ENCODE measurements around the gene OR10V1.

Gene OR10V1

DNA sequence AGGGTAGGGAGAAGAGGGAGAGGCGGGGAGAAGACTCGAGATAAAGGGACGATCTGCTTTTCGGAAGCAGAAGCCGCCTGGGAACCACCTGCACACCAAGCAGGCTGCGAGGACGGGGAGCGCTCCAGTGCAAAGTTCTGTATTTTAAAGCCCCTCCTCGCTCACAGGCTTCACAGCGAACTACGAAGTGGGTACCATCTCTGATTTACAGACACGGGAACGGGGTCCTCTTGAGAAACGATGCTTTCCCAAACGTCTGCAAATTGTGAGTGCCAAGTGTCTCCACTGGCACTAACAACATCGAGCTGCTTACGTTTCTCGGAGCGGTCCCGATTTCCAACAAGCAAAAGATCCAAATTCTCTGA, 40.8 kb upstream of the OR10V1 start:
- peak overlapping the region; percentile 85 for H3K4me3 ChIP-seq (ENCODE audit: low read length, poor library complexity, severe bottlenecking)
- peak overlapping the region; percentile 84 for H3K4me2 ChIP-seq (ENCODE audit: low read depth, low read length, poor library complexity, severe bottlenecking)
- no peaks in the 10 kb centered on the region for H3F3A ChIP-seq (ENCODE audit: low read depth)
- H3K9me2 ChIP-seq (replicated peaks; ENCODE audit: low read depth, low read length), result no peaks in the 10 kb centered on the region
- peaks cover 22% of the 10 kb centered on the region for H3K4me1 ChIP-seq (ENCODE audit: insufficient read depth, low read length, poor library complexity, severe bottlenecking)
- TF ChIP-seq, protein P1, sequence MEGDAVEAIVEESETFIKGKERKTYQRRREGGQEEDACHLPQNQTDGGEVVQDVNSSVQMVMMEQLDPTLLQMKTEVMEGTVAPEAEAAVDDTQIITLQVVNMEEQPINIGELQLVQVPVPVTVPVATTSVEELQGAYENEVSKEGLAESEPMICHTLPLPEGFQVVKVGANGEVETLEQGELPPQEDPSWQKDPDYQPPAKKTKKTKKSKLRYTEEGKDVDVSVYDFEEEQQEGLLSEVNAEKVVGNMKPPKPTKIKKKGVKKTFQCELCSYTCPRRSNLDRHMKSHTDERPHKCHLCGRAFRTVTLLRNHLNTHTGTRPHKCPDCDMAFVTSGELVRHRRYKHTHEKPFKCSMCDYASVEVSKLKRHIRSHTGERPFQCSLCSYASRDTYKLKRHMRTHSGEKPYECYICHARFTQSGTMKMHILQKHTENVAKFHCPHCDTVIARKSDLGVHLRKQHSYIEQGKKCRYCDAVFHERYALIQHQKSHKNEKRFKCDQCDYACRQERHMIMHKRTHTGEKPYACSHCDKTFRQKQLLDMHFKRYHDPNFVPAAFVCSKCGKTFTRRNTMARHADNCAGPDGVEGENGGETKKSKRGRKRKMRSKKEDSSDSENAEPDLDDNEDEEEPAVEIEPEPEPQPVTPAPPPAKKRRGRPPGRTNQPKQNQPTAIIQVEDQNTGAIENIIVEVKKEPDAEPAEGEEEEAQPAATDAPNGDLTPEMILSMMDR (conservative IDR thresholded peaks at IDR 0.05; ENCODE audit: low read length), result no peak
- TF ChIP-seq EZH2phosphoT487 (IDR thresholded peaks at IDR 0.05; ENCODE audit: borderline replicate concordance), result no peak
- no peaks in the 10 kb centered on the region for H3K79me2 ChIP-seq (ENCODE audit: insufficient read depth, low read length)
- peak overlapping the region; percentile 55 for H3K9ac ChIP-seq (ENCODE audit: low read depth, low read length, poor library complexity, severe bottlenecking)
- H2AFZ ChIP-seq (ENCODE audit: low read length), result peak overlapping the region; percentile 92
- no peaks in the 10 kb centered on the region for H3K9me3 ChIP-seq (ENCODE audit: insufficient read depth, low read depth, low read length)
- peaks cover 3% of the 10 kb centered on the region for H4K20me1 ChIP-seq (ENCODE audit: insufficient read depth, low read length, poor library complexity, severe bottlenecking)
- H3K36me3 ChIP-seq (ENCODE audit: insufficient read depth, low read length), result no peaks in the 10 kb centered on the region
- H3K27me3 ChIP-seq (ENCODE audit: insufficient read depth, low read length, poor library complexity, severe bottlenecking), result no peaks in the 10 kb centered on the region

DNA sequence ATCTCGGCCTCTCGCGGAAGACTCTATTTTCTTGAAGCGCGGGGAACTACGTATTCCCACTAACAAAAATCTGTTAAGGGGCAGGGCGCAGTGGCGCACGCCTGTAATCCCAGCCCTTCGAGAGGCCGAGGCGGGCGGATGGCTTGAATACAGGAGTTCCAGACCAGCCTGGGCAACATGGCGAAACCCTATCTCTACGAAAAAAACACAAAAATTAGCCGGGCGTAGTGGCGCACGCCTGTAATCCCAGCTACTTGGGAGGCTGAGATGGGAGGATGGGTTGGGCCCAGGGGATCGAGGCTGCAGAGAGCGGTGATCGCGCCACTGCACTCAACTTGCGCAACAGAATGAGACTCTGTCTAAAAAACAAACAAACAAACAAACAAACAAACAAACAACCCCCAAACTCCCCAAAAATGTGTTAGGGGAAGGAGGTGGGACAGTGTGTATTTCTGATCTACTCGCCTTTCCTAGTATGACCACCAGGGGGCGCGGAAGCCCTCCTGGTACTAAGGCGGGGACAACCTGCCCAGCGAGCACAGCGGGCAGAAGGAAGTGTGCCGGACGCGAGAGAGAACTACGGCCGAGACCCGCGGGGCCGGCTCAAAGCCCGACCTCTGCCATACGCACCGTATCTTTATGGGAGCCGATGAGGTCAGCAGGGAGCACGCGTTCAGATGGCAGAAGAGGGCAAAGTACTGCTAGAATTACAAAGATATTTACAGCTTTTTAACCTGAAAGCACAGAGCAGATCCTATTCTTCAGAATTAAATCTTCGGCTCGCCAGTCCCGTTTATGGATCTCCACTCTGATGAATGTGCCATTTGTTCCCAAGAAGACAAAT, 40.2 kb upstream of the OR10V1 start:
- Histone ChIP-seq H3K79me2 (ENCODE audit: insufficient read depth, low read length) (no peaks in the 10 kb centered on the region), H3K36me3 (ENCODE audit: insufficient read depth, low read length) (no peaks in the 10 kb centered on the region), H3K9me3 (ENCODE audit: insufficient read depth, low read depth, low read length) (no peaks in the 10 kb centered on the region), H3K4me3 (ENCODE audit: low read length, poor library complexity, severe bottlenecking) (peak overlapping the region; percentile 85), H3K4me1 (ENCODE audit: insufficient read depth, low read length, poor library complexity, severe bottlenecking) (peaks cover 22% of the 10 kb centered on the region), H3K4me2 (ENCODE audit: low read depth, low read length, poor library complexity, severe bottlenecking) (peak overlapping the region; percentile 84), H3K27me3 (ENCODE audit: insufficient read depth, low read length, poor library complexity, severe bottlenecking) (no peaks in the 10 kb centered on the region), H4K20me1 (ENCODE audit: insufficient read depth, low read length, poor library complexity, severe bottlenecking) (peaks cover 3% of the 10 kb centered on the region), H3K9me2 (replicated peaks; ENCODE audit: low read depth, low read length) (no peaks in the 10 kb centered on the region), H3K9ac (ENCODE audit: low read depth, low read length, poor library complexity, severe bottlenecking) (peak overlapping the region; percentile 55), H3F3A (ENCODE audit: low read depth) (no peaks in the 10 kb centered on the region), H2AFZ (ENCODE audit: low read length) (peak overlapping the region; percentile 92)
- TF ChIP-seq, protein P1 (conservative IDR thresholded peaks at IDR 0.05; ENCODE audit: low read length), result peak; percentile 88
- no peak for TF ChIP-seq EZH2phosphoT487 (IDR thresholded peaks at IDR 0.05; ENCODE audit: borderline replicate concordance)

DNA sequence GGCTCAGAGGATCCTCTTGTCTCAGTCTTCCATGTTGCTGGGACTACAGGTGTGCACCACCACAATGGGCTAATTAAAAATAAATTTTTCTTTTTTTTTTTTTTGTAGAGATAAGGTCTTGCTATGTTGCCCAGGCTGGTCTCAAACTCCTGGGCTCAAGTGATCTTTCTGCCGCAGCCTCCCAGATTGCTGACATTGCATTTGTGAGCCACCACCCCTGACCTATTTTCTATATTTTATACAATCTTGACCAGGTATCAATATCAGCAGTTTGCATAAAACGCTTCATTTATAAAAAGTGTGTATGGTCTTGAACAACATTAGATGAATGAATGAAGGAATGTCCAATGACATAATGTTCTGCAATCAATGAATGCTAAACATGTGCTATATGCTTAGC, 32.5 kb upstream of the OR10V1 start:
- Histone ChIP-seq H3K9ac (ENCODE audit: low read depth, low read length, poor library complexity, severe bottlenecking) (no peak overlapping the region), H3K9me2 (replicated peaks; ENCODE audit: low read depth, low read length) (no peaks in the 10 kb centered on the region), H2AFZ (ENCODE audit: low read length) (no peak overlapping the region), H3K4me1 (ENCODE audit: insufficient read depth, low read length, poor library complexity, severe bottlenecking) (no peaks in the 10 kb centered on the region), H3K36me3 (ENCODE audit: insufficient read depth, low read length) (no peaks in the 10 kb centered on the region), H3F3A (ENCODE audit: low read depth) (no peaks in the 10 kb centered on the region), H3K4me3 (ENCODE audit: low read length, poor library complexity, severe bottlenecking) (no peak overlapping the region), H3K9me3 (ENCODE audit: insufficient read depth, low read depth, low read length) (no peaks in the 10 kb centered on the region), H3K27me3 (ENCODE audit: insufficient read depth, low read length, poor library complexity, severe bottlenecking) (no peaks in the 10 kb centered on the region), H4K20me1 (ENCODE audit: insufficient read depth, low read length, poor library complexity, severe bottlenecking) (no peaks in the 10 kb centered on the region), H3K79me2 (ENCODE audit: insufficient read depth, low read length) (no peaks in the 10 kb centered on the region), H3K4me2 (ENCODE audit: low read depth, low read length, poor library complexity, severe bottlenecking) (no peak overlapping the region)
- TF ChIP-seq, protein P1 (conservative IDR thresholded peaks at IDR 0.05; ENCODE audit: low read length), result no peak
- TF ChIP-seq EZH2phosphoT487 (IDR thresholded peaks at IDR 0.05; ENCODE audit: borderline replicate concordance), result no peak
